NOMO-1 treated with dmso at 0.1 percent for 144 hours (cell line): ENCODE measurements around the gene CD8B.

Experiments
- DNase-seq: peaks from one replicate; lab custom pipeline; 2025; ENCODE audit not compliant: unreplicated experiment; lab: John Stamatoyannopoulos, UW

Gene CD8B

DNA sequence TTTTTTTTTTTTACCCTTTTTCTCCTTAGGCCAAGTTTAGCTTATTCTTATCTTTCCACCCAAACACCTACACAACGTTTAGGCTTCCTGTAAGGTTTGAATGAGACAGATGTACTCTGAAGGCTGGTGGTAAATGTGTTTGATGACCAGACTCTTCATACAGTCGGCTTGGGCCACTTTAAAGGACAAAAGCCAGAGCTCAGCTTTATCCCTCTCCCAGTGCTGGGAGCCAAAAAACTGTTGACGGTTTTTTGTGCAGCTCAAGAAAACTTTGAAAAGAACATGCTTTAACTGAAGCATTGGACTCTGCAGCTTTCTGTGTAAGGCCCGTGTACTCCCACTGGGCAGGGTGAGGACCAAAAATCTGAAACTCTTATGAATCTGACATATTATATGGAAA is 86.3 kb downstream of the CD8B start:
- DNase-seq: no peak

DNA sequence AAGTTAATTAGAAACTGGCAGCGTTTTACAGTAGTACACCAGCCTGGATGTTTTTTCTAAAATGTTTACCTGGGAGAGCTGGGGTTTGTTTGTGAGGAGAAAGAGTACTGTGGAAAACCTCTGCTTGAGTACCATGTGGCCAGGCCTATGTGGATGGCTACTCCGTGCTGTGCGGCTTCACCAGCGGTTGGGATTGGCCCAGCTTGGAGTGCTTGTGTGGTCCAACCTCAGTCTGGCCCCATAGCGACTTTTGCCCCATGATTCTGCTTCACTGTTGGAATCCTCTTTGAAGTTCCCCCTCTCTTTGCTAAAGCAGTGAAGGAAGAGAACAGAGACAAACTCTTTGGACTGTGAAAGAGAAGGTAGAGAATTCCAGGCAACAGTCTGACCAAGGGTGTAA is 86.8 kb downstream of the CD8B start:
- no peak for DNase-seq

DNA sequence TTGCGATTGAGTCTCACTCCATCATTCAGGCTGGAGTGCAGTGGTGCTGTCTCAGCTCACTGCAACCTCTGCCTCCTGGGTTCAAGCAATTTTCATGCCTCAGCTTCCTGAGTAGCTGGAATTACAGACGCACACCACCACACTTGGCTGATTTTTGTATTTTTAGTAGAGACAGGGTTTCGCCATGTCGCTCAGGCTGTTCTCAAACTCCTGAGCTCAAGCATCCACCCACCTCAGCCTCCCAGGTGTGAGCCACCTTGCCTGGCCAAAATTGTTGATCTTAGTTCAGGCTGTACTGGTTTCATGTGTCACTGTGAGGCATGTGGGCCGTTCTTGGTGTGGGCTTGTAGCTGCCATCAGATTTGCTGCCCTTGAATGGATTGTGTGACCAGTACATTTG is 89.1 kb downstream of the CD8B start:
- DNase-seq: no peak

DNA sequence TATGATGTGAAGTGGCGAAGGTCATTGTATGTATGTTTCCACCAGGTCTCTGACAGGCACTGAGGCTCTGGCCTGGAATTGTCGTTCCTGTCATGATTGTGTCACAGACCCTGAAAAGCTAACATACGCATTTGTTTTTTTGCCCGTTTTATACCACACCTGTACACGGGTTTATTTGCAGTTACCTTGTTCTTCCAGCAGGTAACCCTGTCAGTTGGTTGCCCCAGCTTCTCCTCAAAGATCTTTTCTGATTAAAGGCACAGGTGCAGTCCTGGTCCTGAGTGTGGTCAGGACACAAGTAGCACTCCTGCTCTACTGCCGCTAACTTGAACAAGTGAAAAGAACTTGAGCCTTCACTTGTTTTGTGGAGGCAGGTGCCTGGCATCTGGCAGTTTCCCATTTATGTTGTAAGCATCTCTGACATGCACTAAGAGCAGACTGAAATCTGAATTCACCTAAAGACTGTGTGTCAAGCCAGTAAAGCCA is 90.8 kb downstream of the CD8B start:
- no peak for DNase-seq

DNA sequence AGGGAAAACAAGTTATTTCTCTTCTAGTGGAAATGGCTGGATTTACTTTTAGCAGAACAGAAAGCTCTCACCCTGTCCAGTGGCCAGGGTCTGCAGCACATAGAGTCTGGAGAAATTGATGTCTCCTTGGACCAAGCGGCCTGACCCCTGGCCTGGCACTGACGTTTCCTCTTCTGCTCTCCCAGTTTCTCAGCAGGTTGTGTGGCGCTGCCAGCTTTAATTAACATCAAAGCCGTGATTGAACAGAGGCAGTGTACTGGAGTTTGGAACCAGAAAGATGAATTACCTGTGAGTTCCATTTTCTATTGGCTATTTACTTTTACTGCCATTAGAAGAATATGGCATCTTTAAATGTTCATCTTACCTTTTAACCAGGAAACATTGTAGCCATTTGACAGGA is 91.8 kb downstream of the CD8B start:
- no peak for DNase-seq

DNA sequence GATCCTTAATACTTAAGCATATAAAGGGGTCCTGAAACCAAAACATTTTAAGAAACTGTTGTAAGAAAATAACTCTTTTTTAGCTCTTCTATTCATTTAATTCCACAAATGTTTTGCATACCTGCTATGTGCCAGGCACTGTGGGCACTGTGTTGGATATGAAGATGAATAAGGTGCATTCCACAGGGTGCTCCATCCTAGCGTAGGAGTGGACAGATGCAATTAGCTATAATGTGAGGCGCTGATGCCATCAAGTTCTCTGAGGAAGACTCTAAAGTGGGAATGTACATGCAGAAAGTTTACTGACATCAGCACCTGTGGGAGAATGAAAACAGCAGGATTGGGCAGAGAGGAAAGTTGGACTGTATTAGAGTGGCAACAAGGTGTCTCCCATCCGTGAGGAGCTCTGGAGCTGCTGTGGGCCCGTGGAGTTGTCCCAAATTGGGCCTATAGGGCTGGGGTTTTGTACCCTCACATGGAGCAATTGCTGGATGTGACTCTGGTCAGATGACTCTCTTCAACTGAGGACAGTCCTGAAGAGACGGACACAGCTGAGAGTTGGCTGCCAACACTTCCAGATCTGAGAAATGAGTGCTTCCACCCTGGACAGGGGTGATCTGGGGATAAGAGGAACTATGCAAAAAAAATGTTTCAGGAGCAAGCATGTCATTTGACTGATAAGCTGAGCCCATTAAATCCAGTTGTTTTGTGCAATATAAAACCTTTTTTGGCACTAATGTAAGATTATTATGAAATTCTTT is 93.3 kb downstream of the CD8B start:
- DNase-seq: no peak
